GM19395 (cell line): ENCODE data around the gene RER1.

Experiments used
- ATAC-seq: cut with Tn5 transposase; IDR thresholded peaks from one replicate; pipeline ENCODE4 v1.9.1; 2021; ENCODE audit warnings: mild to moderate bottlenecking, moderate library complexity; ENCODE audit not compliant: unreplicated experiment

RER1 gene

DNA sequence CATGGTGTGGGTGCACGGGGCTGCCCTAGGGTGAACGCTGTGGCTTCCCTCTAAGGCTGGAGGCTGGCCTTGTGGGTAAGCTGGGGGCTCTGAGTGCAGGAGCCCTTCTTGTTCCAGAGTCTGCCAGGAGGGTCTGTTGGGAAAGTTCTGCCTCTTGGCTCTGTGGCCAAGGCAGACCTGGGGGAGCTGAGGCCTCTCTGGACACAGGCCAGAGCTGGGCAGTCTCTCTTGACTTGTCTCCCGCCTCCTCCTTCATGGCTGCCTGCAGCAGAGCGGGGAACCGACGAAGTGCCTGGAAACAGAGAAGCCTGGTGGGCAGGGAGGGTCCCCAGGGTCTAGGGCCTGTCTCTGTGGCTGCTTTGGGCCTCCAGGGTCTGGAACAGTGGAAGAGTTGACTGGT lies 51.0 kb downstream of the RER1 start:
- no peak for ATAC-seq

DNA sequence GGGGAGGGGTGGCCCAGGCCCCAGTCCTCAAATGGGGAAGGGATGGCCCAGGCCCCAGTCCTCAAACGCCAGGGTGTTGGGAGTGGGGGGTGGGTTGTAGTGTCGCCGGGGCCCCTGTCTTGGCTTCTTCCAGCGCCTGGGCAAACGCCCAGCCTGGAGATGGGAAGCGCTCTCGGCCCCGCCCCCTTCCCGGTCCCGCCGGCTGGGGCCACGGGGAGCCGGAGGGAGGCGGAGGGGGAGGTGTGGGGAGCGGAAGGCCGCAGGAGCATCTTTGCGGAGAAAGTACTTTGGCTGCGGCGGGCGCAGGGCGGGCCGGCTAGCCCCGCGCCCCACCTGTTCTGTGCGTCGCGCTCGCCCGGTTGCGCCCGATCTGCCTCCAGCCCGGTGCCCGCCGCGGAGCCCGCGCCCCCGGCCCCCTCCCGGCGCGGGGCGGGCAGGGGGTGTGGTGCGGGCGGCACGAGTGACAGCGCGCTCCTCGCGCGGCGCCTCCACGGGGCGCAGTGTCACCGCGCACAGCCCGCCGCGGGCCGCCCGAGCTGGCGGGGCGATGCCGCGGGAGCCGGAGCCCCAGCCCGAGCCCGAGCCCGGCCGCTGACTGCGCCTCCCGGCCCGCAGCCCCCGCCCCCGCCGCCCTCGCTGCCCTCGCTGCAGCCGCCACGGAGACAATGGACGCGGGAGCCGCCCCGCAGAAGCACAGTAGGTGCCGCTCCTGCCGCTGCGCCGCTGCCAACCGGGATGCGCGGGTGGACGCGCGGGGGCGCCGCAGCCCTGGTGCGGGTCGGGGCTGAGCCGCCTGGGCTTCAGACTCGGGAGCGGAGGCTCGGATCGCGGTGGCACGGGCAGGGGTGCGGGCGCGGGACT lies 51.9 kb downstream of the RER1 start:
- no peak for ATAC-seq

DNA sequence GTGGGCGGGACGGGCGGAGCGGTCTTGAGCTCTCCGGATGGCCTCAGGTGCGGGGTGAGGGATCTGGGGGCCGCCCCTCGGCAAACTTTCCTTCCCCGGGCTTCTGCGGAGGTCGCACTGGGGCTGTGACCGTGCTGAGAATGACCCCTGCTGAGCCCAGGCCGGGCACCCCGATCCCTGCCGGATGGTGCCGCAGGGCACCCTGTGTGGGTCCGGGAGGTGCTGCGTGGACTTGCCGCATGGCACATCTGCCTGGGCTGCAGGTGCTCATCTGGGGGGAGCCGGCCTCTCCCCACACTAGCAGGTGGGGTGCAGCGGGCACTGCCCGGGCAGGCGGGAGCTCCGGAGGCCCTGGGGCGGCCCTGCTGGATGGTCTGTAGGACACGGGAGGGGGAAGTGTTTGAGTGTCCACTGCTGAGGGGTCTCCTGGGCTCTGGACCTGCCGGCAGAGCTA lies 52.5 kb downstream of the RER1 start:
- ATAC-seq = no peak

DNA sequence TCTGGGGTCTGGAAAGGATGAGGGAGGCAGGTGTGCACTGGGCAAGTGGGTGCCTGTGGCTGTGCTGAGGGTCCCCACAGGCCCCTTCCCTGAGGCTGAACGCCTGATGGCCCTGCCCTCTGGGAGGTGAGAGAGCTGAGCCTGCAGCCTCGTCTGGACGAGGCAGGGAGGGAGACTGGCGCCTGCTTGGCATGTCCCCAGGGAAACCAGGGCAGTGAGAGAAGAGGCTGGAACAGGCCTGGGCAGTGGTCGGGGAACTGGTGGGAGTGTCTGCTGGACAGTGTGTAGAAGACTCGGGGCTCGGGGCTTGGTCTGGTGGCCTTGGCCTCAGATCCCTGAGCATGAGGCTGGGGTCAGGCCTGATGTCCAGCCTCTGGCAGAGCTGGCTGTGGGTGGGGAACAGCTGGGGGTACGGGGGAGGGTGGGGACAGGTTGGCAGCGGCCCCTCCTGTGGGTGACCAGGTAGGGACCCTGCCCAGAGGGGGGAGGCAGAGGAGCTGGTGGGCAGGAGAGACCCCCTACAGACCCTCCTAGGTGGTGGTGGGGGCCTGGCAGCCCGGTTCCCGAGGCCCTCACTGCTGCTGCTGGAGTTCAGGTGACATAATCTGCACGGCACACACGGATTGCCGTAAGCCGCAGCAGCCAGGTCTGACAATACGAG lies 53.7 kb downstream of the RER1 start:
- ATAC-seq = no peak

DNA sequence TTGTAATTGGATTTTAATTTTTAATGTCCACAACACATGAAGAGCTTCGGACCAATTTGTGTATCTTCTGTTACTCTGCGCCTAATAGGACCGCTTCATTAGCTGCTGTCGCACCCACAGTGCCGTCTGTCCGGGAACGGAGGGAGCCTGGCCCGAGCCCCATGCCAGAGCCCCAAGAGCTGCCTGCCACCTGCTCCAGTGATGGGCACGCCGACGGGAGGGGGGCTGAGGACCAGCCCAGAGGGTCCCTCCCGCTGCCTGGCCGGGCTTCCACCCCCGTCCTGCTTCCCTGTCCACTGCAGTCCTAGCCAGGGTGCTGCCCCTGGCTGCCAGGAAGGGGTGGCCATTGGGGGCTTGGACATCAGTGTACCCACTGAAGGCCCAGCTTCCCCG lies 54.2 kb downstream of the RER1 start:
- no peak for ATAC-seq

DNA sequence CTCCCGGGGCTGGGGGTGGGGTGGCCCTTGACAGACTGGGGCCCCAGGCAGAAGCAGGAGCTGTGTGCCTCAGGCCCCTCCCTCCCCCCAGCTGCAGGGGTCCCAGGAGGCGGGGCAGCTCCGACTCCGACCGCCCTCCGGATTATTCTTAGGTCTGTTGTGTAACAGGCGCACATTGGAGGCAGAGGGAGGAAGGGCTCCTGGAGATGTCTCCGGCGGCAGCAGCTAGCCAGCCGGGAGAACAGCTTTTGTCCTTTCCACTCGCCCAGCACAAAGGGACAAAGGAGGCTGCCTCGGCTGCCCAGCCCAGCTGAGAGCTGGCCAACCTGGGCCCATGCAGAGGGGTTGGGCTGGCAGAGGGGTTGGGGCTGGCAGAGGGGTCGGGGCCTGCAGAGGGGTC lies 54.8 kb downstream of the RER1 start:
- ATAC-seq = no peak

DNA sequence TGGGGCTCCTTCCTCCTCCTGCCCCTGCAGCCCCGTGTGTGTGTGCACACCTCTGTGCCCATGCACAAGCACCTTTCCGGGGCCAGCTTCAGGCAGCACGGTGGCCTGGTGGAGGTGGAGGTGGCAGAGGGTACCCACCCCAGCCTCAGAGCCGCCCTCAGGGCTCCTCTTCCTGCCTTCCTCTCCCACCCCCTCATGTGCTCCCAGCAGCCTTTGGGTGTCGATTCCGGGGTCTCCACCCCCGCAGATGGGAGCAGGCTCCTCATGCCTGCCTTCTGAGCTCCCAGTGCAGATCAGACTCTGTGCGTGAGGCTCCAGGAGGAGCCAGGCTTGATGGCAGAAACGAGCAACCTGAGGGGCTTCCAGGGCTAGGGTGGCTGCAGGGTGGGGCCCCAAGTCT lies 55.2 kb downstream of the RER1 start:
- no peak for ATAC-seq

DNA sequence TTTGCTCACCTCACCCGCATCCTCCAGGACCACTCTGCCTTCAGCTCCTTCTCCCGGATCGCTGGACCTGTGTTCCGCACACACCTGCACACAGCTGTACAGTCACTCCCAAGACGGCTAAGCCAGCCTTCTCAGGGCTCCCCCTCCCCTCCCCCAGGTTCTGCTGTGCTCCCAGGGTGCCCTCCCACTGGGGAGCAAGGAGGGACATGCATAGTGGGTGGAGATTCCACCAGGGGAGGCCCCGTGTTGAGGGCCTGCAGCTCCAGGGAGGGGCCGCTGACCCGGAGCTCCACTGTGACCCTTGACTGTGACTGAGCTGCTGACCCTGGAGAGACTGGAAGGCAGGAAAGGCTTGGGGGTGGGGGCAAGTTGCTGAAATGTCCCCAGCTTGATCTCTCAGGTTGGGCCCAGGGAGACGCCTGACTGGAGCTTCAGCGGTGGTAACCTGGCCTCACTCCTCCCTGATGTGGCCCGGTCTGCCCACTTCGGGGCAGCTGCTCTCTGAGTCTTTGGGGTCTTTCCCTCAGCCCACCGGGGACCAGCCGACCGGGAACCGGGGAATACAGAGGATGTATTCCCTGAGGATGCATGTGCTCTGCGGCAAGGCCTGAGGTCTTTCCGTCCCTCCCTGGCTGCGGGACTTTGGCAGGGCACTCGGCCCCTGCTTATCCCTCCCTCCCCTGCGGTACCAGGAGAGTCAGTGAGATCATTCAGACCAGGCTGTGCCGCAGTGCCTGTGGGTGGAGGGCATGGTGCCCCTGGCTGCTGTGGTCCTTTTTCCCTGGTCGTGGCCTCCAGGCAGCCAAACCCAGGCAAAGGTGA lies 55.8 kb downstream of the RER1 start:
- ATAC-seq = no peak

DNA sequence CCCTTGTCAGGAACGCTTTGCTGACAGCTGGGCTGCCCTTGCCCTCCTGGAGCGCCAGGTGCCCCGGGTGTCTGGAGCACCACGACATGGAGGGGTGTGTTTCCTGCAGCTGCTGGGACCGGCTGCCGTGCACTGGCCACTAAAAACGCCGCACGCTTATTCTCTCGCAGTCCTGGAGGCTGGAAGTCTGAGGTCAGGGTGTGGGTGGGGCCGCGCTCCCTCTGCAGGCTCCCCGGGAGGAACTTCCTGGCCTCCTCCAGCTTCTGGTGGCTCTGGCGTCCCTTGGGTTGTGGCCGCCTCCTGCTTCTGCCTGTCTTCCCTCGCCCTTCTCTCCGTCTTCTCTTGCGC lies 56.4 kb downstream of the RER1 start:
- no peak for ATAC-seq

DNA sequence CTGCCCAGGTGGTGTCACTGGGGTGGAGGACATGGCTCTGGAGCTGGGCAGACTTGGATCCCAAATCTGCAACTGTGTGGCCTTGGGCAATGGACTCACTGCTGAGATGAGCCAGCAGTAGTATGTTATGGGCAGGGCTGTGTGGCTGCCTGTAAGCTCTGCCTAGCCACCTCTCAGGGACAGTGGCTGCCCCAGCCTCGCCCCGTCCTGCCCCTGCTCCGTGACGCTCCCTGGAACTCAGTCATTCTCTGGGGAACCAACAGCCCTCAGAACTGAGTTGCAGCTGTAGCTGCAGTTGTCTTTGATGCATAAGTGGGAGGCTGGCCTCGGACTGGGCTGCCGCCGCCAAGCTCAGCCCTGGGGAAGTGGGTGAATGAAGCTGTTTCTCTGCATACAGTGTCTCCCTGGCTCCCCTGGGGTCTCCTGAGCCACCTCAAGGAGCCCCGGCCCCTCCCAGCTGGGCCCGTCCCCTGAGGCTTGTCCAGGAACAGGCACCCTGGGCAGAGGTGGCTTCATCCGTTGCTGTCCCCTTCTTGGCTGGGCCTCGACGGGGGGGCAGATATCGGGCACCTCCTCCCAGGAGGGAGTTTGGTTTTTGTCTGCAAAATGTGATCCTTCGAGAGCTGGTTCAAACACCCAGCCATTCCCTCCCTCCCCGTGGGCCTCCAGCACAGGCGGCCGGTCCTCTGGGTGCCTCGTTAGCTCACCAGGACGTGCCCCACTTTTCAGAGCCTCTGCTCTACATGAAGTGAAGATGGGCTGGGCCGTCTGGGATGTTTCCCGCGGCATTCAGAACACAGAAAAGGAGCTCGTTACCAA lies 58.2 kb downstream of the RER1 start:
- ATAC-seq = no peak

DNA sequence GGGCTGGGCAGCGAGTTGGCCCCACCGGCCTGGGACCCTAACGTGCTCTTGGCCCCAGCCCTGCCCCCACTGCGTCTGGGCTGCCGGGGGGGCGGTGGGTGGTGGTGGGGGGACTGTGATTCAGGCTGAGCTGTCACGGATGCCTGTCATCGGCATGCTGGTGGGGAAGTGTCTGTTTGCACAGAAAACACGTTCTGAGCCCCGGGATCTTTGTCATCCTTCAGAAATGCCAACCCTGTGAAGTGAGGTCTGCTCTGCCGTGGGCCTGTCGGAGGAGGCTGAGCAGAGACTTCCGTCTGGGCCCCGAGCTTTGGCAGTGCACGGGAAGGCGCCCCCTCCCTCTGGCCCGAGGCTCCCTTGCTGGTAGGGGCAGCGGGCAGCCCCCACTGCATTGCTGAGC lies 60.1 kb downstream of the RER1 start:
- ATAC-seq = no peak

DNA sequence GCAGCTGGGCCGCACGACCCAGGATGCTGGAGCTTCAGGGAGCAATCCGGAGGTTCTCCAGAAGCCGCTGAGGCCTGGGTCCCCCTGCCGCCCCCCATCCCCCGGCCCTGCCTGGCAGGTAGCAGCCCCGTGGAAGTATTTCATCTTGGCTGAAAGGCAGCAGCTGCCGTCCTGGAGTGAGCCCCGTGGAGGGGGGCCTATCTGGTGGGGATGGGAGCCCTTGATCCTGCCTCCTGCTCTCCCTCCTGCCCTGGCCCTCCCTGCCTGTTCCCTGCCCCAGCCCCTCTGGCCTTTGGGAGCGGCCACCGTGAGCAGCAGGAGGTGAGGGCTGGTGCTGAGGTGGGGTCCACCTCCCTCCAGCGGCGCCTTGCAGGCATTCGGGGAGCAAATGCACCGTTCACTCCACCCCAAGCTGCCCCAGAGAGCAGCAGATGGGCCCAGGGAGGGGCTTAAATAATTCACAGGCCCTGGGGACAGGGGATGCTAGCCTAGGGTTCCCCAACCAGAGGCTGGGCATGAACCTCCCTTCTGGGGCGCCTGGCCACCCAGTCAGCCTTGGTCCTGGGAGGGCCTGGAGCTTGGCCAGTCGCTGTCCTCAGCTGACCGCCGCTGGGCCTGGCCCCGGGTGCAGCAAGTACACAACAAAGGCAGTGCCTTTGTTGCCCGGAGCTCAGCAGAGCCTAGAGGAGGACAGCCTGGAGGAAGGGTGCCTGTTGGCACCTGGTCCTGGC lies 60.7 kb downstream of the RER1 start:
- no peak for ATAC-seq

DNA sequence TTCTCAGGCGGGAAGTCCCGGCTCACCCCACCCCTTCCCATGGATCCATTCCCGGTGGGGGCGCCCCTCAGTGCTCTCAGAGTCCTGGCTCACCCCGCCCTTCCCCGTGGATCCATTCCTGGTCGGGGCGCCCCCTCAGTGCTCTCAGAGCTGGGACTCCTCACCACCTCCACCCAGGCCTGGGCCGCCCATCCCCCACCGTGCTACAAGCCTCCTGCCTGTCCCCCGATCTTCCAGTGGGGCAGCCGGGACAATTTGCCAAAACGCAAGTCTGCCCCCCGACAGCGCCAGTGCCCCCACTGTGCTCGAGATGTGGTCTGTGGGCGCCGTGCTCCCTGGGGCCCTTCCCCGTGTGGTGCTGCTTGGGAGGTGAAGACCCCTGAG lies 61.3 kb downstream of the RER1 start:
- no peak for ATAC-seq

DNA sequence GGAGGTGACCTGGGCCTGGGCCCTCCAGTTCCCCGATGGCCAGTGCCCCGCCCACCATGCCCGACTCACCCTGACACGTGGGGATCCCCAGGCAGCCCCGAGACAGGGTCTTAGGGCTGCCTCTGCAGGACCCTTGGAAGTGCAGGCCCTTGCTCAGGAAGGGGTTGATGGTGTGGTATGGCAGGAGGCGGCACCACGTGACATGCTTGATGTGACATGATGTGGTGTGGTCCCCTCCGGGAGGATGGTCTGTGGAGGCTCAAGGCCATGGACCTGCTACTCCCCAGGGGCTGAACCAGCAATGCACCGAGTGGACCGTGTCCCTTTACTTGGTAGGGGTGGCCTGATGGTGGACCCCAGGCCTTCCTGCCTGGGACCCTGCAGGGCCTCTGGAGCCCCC lies 62.6 kb downstream of the RER1 start:
- no peak for ATAC-seq
